Stimulated activated CD8-positive, alpha-beta memory T cell treated with anti-CD3 and anti-CD28 coated beads, Interleukin-12 subunit alpha, Interleukin-12 subunit beta, amount 100 ng/mL, for 1 hour (primary cell): ENCODE data around the gene DGKI.

Experiments used
- DNase-seq: peaks from one replicate; pipeline ENCODE4 v3.0.0-alpha.2; 2020; ENCODE audit warnings: low read depth

The DGKI gene

GRCh38 chr7:137846827-137847567, at the start of gene DGKI:
Gene DGKI (minus strand): TSS chr7:137846974.
- DNase-seq, result no peak

DNA sequence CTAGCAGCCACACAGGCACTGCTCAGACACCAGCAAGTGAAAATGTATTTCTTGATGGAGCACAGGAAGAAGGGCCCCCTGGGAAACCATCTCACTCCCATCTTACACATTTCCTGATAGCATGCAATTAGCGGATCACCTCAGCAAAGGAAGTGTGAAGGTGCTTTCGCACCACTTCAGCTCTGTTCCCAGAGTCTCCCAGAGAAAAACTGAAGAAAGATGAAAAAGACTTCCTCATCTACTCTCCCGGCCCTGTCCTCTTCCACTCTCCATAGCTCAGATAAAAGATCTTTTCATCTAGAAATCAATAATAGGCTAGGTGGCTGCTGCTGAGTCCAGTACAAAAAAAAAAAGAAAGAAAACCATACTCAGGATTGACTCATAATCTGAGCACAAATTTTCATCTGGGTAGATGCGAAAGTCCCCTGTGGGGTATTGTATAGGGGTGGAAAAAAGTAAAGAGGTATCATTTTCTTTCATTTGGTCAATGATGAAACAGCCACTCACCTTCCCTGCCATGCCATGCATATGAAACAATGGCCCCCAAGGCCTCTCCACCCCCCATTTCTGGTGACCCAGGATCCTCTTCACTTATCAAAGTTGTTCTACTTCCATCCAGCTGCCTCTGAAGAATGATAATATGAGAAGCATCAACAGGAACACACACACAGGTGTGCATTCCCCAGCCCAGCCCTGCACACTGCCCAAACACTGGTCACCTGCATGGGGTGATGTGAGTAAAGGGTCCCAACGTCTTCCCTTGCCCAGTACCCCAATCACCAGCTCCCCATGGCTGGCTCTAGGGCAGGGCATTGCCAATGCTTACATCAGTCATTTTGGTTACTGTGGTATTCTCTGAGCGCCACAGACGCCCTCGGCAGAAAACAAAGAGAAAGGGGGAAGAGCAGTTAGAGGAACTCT, 48.8 kb upstream of the DGKI start:
- no peak for DNase-seq

- no peak for DNase-seq
Measured at GRCh38 chr7:137893143-137893742, 46.5 kb upstream of the DGKI start.

DNA sequence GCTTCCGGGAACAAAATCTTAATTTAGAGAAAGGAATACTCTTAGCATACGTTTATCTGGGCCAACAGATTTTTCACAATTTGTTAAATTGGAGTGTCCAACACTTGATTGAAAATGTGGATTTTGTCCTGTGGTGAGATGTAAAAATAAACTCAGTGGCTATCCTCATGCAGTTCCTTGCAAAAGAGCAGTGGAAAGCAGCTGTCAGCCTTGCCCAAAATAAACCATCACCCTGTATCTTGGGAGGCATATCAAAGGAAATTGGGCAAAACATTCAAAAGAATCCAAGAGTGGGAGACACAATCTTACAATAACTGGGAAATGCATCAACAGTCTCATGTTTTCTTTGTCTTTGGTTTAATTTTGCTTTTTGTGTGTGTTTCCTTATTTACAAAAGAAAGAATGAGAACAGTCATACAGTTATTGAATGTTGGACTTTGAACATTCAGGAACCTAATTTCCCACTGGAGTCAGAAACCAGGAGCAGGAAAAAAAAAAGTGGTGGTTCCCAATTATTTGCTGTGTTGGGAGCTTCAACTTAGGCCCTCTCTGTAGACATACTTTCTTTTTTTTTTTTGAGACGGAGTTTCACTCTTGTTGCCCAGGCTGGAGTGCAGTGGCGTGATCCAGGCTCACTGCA, 44.4 kb upstream of the DGKI start:
- DNase-seq, result no peak

DNA sequence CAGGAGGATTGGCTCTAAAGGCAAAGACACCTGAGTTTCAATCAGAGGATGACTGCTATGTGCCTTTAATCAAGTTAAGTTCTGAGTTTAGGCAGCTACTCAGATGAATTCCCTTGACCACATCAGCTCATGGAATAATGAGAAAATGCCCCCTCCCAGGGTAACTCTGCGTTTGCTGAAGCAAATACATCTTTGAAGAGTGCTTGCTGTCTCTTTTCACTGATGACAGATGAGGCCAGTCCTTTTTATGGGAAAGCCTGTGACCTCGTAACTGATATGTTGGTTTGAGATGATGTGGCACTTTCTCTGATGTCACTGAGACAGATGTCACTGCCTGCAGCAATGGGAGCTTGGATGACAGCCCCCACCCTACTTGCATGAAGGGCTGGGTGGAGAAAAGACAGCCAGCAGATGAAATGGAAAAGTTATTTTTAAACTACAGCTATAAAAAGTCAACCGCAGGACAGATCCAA, 43.7 kb upstream of the DGKI start:
- DNase-seq, result no peak

DNA sequence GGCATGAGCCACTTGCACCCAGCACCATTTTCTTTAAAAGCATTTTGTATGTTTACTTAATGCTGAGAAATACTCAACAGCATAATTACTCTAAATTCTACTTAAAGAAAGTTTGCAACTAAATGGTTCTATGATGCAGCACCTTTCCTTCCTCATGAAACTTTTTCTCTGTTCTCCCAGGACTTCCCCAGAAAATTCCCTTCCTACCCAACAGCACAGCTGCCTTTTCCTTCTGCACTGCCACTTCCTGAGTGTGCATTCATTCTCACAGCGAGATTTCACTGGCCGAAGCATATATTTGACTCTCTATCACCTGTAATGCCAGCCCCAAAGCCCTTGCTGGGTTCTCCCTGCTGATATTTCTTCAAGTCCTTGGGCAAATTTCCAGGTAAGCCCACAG, 41.5 kb upstream of the DGKI start:
- no peak for DNase-seq

DNA sequence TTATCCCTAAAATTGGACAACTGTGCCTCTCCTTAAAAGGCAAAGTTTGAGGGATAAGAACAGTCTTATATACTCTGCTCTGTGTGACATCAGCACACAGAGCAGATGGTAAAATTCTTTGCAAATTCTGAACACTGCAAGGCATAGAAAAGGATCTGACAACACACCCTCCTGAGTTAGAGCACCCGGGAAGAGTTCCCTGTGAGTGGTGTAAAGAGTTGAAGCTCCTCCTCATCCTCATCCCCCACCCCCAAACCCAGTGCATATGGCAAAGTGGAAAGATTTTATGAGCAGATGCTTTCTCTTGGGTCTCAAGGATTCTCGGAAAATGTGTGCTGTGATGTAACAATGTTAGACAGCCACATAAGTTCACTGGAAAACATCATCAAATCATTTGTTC, 40.0 kb upstream of the DGKI start:
- DNase-seq, result no peak

GRCh38 chr7:137886281-137886680, 39.5 kb upstream of the DGKI start:
- DNase-seq, result no peak

DNA sequence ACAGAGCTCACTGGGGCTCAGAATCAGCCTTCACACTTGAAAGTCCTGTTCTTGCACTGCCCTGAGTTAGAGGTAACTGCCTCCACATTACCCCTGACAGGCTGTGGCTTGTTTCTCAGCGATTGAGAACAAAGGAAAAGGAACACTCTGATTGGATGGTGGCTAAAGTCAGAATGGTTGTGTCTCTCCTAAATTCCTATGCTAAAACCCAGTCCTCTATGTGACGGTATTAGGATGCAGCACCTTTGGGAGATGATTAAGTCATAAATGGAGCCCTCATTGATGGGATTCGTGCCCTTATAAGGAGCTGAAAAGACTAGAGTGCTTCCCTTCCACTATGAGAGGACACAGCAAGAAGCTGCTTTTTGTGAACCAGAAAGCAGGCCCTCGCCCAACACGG, 38.9 kb upstream of the DGKI start:
- DNase-seq, result no peak

DNA sequence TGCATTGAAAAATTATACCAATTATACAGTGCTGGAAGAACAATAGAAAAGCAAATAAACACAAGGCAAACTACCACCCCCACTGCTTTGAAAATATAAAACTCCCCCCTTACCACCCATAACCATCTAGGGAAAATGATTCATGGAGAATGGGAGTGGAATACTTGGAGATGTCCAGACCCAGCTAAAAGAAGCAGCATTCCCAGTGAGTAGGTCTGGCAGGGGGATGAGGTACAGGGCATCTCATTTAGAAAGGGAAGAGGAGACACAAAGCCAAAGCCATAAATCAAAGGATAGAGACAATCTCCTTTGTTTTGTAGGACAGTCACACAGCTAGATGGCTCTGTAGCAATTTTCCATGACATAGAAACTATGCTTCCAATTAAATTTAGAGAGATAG, 36.0 kb upstream of the DGKI start:
- DNase-seq, result no peak

GRCh38 chr7:137882261-137882668, 35.5 kb upstream of the DGKI start:
- no peak for DNase-seq

- DNase-seq, result no peak
Measured at GRCh38 chr7:137881607-137882260, 35.0 kb upstream of the DGKI start.

DNA sequence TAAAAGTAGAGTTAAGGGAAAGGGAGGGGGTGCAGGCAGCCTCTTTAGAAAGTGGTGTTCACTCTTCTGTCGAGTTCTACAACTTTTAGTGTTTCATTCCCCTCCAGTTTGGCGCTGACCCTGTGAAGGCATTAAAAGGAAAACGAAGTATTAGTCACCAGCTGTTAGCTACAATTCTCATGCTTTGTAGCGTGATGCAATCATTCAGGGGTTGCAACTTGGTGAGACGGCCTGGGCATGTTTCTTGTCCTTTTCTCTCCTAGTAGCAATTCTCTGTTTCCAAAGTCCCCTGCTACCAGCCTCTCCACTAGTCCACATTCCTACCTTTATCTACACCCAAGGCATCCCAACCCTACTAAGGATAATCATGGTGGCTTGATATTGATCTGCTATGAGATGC, 33.7 kb upstream of the DGKI start:
- no peak for DNase-seq

- no peak for DNase-seq
Measured at GRCh38 chr7:137879357-137880158, 32.8 kb upstream of the DGKI start.

GRCh38 chr7:137878333-137878961, 31.7 kb upstream of the DGKI start:
- DNase-seq, result no peak

GRCh38 chr7:137877027-137877675, 30.4 kb upstream of the DGKI start:
- no peak for DNase-seq

- DNase-seq, result no peak
Measured at GRCh38 chr7:137875746-137876145, 29.0 kb upstream of the DGKI start.

GRCh38 chr7:137873979-137874777, 27.4 kb upstream of the DGKI start:
- DNase-seq, result no peak

DNA sequence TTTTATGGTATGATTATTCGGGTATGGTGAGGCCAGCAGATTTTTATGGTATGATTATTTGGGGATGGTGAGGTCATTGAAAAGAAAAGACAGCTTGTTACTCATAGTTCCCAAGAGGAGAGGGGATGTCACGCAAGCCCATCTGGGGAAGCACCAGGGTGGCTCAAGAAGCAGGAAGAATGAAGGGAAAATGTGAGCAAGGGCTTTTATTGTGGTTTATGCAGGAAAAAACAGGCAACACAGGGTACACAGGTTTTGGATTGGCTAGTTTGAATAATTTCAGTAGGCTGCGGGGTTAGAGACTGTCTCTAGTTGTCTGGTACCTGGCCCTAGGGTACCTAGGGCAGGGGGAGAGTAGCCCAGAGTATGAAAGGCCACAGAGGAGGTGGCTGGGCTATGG, 26.8 kb upstream of the DGKI start:
- DNase-seq, result no peak
